ENCODE data around the gene AGPAT3. TPM values are rescaled to one million over a fixed set of nuclear protein-coding genes. Genes with fewer than 3 reads are reported as not detected.

AGPAT3 gene
- total and polyA plus RNA-seq, 9 donors: 11.6 to 42.1 (median 31.9) TPM

- 90 to 94% (median 93%) methylated on average over 5 of the region's 5 CpGs for WGBS, 3 donors
- TF ChIP-seq EP300 (IDR thresholded peaks at IDR 0.05) (no peak), CTCF (IDR thresholded peaks at IDR 0.05) (no peak), POLR2A (IDR thresholded peaks at IDR 0.05) (no peak)
- H3K27ac ChIP-seq: no peak overlapping the region
- H3K4me3 ChIP-seq: no peak overlapping the region
- H3K36me3 ChIP-seq: no peaks in the 10 kb centered on the region
- intact Hi-C loops (cut with DNase I): no loop called here
- H3K9me3 ChIP-seq: no peaks in the 10 kb centered on the region
- no peaks in the 10 kb centered on the region for H3K27me3 ChIP-seq
- no peaks in the 10 kb centered on the region for H3K4me1 ChIP-seq (ENCODE audit: insufficient read depth)
- no peak for DNase-seq
Measured at GRCh38 chr21:43997766-43998742, 133.0 kb downstream of the AGPAT3 start.

DNA sequence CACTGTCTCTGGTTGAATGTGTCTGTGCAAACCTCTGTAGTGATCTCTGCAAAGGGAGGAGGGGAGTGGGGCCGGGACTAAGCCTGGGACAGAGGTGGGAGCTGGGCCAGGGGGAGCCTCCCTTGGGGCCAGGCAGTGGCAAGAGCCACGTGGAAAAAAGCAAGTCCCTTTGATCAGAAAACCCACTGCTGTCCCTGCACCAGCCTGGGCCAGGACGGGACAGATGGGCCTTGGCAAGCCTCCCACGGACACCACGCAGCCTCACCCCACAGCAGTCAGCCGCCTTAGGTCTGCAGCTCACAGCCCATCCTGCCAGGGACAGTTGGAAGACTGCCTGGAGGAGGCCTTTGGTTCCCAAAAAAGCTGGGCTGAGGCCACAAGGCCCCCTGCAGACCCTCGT lies 135.3 kb downstream of the AGPAT3 start:
- DNase-seq: peak in 1 of 5 donors; percentile 28

GRCh38 chr21:44002511-44002910 lies 137.5 kb downstream of the AGPAT3 start:
- 91 to 98% (median 92%) methylated on average over 9 to 10 of the region's 10 CpGs for WGBS, 3 donors
- H3K9me3 ChIP-seq: no peaks in the 10 kb centered on the region
- H3K36me3 ChIP-seq: no peaks in the 10 kb centered on the region
- DNase-seq: peak in 1 of 5 donors; percentile 24
- H3K4me1 ChIP-seq (ENCODE audit: insufficient read depth): peaks cover 3% of the 10 kb centered on the region
- H3K27ac ChIP-seq: no peak overlapping the region
- H3K27me3 ChIP-seq: no peaks in the 10 kb centered on the region
- TF ChIP-seq EP300 (IDR thresholded peaks at IDR 0.05) (no peak), POLR2A (IDR thresholded peaks at IDR 0.05) (no peak), CTCF (IDR thresholded peaks at IDR 0.05) (no peak)
- no peak overlapping the region for H3K4me3 ChIP-seq
- intact Hi-C loops (cut with DNase I): no loop called here

More for the DNA sequence above, 135.3 kb downstream of the AGPAT3 start:
- intact Hi-C loops (cut with DNase I): no loop called here
- no peak for TF ChIP-seq CTCF (IDR thresholded peaks at IDR 0.05)
- H3K9me3 ChIP-seq: no peaks in the 10 kb centered on the region
- H3K4me3 ChIP-seq: no peak overlapping the region
- H3K4me1 ChIP-seq (ENCODE audit: insufficient read depth): no peaks in the 10 kb centered on the region
- 38 to 39% (median 38%) methylated on average over 7 of the region's 7 CpGs for WGBS, 3 donors
- no peaks in the 10 kb centered on the region for H3K27me3 ChIP-seq
- H3K27ac ChIP-seq: no peak overlapping the region
- H3K36me3 ChIP-seq: no peaks in the 10 kb centered on the region

- Histone ChIP-seq H3K4me1 (ENCODE audit: insufficient read depth) (peaks cover 3% of the 10 kb centered on the region), H3K27ac (no peak overlapping the region), H3K27me3 (no peaks in the 10 kb centered on the region), H3K36me3 (no peaks in the 10 kb centered on the region), H3K4me3 (no peak overlapping the region), H3K9me3 (no peaks in the 10 kb centered on the region)
- intact Hi-C loops (cut with DNase I): no loop called here
- no peak for DNase-seq
- TF ChIP-seq CTCF (IDR thresholded peaks at IDR 0.05) (no peak), EP300 (IDR thresholded peaks at IDR 0.05) (no peak), POLR2A (IDR thresholded peaks at IDR 0.05) (no peak)
- 87 to 92% (median 91%) methylated on average over 5 of the region's 5 CpGs for WGBS, 3 donors
Measured at GRCh38 chr21:44003307-44003966, 138.4 kb downstream of the AGPAT3 start.

Measured in ovary (tissue), 9 donors.